HG03139 (cell line): ENCODE measurements around the gene PAFAH1B2.

Source experiments
- ATAC-seq: cut with Tn5 transposase; IDR thresholded peaks from one replicate; pipeline ENCODE4 v1.9.1; 2021; ENCODE audit not compliant: unreplicated experiment

Gene PAFAH1B2

GRCh38 chr11:117220568-117220967 lies 76.5 kb downstream of the PAFAH1B2 start:
- no peak for ATAC-seq

DNA sequence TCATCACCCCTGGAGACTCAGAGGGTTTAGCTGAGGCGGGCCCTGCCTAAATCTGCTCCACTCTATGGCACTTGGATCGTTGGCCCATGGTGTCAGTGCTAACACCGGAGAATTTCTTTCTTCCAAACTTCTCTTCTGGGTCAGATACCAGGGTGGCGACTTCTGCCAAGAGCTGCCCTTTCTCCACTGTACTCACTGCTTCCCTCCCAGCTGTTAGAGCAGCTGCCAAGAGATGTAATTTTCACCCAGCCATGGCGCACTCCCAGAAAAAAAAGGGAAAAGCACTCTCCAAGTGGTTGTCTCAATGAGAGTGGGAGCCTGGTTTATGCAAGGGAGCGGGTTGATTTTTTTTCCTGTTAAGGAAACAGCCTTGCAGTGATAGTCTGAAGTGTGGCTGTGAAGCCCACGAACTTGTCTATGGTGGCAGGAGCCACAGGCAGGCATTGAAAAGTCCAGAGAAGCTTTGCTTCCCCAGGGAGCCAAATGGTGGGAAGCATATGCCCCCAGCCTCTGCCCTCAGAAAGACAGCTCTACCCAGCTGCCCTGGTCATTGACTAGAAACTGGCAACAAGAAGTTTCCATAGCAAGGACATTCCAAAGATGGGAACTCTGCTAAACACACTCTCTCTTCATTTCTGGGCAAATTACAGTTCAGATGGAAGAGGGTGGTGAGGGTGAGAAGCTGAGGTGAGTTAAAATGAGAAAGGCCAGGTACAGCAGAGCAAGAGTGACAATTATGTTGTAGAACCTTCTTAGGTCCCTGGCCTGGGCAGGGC lies 77.1 kb downstream of the PAFAH1B2 start:
- no peak for ATAC-seq

GRCh38 chr11:117221775-117222517 lies 77.9 kb downstream of the PAFAH1B2 start:
- no peak for ATAC-seq

- ATAC-seq = no peak
Observed at GRCh38 chr11:117222991-117223740, 79.1 kb downstream of the PAFAH1B2 start.

- no peak for ATAC-seq
Observed at GRCh38 chr11:117223741-117224689, 79.9 kb downstream of the PAFAH1B2 start.

DNA sequence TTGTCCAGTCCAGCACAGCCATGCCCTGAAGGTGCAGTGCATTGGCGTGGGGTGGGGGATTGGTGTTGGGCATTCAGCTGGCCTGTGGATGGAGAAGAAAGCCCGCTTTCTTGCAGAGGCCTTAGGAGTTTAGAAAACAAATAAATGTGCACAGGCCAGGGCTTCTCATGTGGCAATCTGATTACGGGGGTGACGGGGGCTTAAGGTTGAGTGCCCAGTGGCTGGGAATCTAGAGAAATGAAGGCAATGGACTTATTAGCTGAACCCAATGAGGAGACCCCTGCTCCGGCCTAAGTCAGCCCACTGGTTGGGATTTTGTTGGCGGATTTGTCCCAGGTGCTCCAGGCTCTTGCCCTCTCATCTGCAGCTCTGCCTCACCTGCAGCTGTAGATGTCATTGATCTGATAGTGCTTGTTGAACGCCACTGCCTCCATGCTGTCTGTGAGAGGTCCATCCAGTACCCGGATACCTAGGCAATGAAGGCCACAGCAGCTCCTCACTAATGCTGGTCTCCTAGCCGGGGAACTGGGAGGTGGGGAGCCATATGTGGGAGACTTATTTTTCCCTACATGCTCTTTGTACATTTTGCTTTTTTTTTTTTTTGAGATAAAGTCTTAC lies 81.6 kb downstream of the PAFAH1B2 start:
- no peak for ATAC-seq
